Endodermal cell (in vitro differentiated cells): ENCODE data around the gene PPP1R9A. TPM values are rescaled to one million over a fixed set of nuclear protein-coding genes. Genes with fewer than 3 reads are reported as not detected.

Source experiments
- DNase-seq: peaks from one replicate; pipeline ENCODE4 v3.0.0-alpha.2; 2017
- H3K27ac ChIP-seq: 2 replicates; pipeline ENCODE4 v1.5.1; 2013; ENCODE audit warnings: mild to moderate bottlenecking, low read depth, low read length, moderate library complexity
- H3K27me3 ChIP-seq: 2 replicates; pipeline ENCODE4 v1.6.1; 2013; ENCODE audit warnings: mild to moderate bottlenecking, low read length, moderate library complexity; ENCODE audit not compliant: insufficient read depth, control insufficient read depth, poor library complexity, severe bottlenecking
- H3K36me3 ChIP-seq: 2 replicates; pipeline ENCODE4 v1.7.0; 2013; ENCODE audit warnings: mild to moderate bottlenecking, low read length, moderate library complexity; ENCODE audit not compliant: control insufficient read depth, insufficient read depth
- H3K4me1 ChIP-seq: one replicate; pipeline ENCODE4 v1.7.0; 2013; ENCODE audit warnings: low read length; ENCODE audit not compliant: control insufficient read depth, insufficient read depth
- H3K4me3 ChIP-seq: 2 replicates; pipeline ENCODE4 v1.5.1; 2013; ENCODE audit warnings: mild to moderate bottlenecking, low read length, moderate library complexity
- H3K9ac ChIP-seq: 2 replicates; pipeline ENCODE4 v1.6.1; 2013; ENCODE audit warnings: mild to moderate bottlenecking, low read length, moderate library complexity; ENCODE audit not compliant: poor library complexity, severe bottlenecking; ENCODE audit errors: extremely low read depth
- H3K9me3 ChIP-seq: 2 replicates; pipeline ENCODE4 v1.6.1; 2013; ENCODE audit warnings: mild to moderate bottlenecking, low read length, moderate library complexity; ENCODE audit not compliant: control insufficient read depth
- H3K27ac Mint-ChIP-seq: 2 replicates; pipeline ENCODE4 v1.8.0; 2020; ENCODE audit warnings: mixed read lengths
- H3K27me3 Mint-ChIP-seq: 2 replicates; pipeline ENCODE4 v1.8.0; 2021; ENCODE audit warnings: mild to moderate bottlenecking, mixed read lengths; ENCODE audit not compliant: insufficient read depth
- H3K36me3 Mint-ChIP-seq: 2 replicates; pipeline ENCODE4 v1.8.0; 2020; ENCODE audit warnings: low read depth, mixed read lengths
- H3K4me1 Mint-ChIP-seq: 2 replicates; pipeline ENCODE4 v1.8.0; 2020; ENCODE audit warnings: mixed read lengths
- H3K4me3 Mint-ChIP-seq: 2 replicates; pipeline ENCODE4 v1.8.0; 2020; ENCODE audit warnings: mild to moderate bottlenecking, moderate library complexity, mixed read lengths
- H3K9me3 Mint-ChIP-seq: 2 replicates; pipeline ENCODE4 v1.8.0; 2020; ENCODE audit warnings: mild to moderate bottlenecking, mixed read lengths
- WGBS, 2 experiments: methylation state at CpG; one replicate each; pipeline versions ENCODE4 v1.1.5 to v1.1.7; 2013; ENCODE audit warnings: missing lambda C conversion rate in 2 of 2, mixed read lengths in 1 of 2; ENCODE audit not compliant: insufficient coverage in 1 of 2, insufficient read length in 1 of 2; 5-methylcytosine and 5-hydroxymethylcytosine counted together
- total RNA-seq, 2 donors: library from RNA; stranded (reverse); fragmentation: NEBNext Ultra II Directional in 1 of 2; extraction: Animal tissue kit (Norgen Biotek cat#: 25700) in 1 of 2; gene quantifications; 2 replicates in 1 of 2; 3 replicates in 1 of 2; pipeline ENCODE4 v1.2.1, GENCODE V29; 2021
- TF ChIP-seq, protein P1 (sequence below): fragments of 200-600 bp; sonication (generic); conservative IDR thresholded peaks from 2 replicates; pipeline ENCODE4 v1.5.0; 2021; ENCODE audit warnings: antibody characterized with exemption, mild to moderate bottlenecking

PPP1R9A gene
- total RNA-seq, 2 donors from 2014 or later = 38.7 to 39.4 TPM

DNA sequence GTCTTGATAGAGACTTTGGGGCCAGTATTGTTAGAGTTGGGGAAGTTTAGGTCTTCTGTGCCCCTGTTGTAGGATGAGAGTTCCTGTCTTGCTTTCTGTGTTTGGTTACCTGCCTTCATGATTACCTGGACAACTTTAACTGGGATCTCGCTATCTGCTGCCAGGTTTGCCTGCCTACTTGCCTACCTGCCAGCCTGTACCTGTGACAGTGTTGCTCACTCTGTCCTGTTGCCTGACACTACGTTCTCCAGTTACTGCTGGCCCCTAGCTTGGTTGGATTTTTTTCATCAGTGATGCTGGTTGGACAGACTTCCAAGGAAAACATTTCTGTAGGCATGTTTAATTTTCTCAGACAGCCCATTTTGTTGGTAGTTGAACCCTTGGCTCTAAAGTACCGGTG lies 48.4 kb downstream of the PPP1R9A start:
- Histone ChIP-seq H3K9me3 (no peaks in the 10 kb centered on the region), H3K4me1 (no peaks in the 10 kb centered on the region), H3K36me3 (no peaks in the 10 kb centered on the region), H3K27me3 (no peaks in the 10 kb centered on the region), H3K4me3 (no peak overlapping the region), H3K27ac (no peak overlapping the region), H3K9ac (no peak overlapping the region)
- Mint-ChIP-seq H3K36me3 (peaks cover 16% of the 10 kb centered on the region), H3K27me3 (no peaks in the 10 kb centered on the region), H3K4me1 (peaks cover 6% of the 10 kb centered on the region), H3K9me3 (peaks cover 11% of the 10 kb centered on the region), H3K27ac (no peak overlapping the region), H3K4me3 (no peak overlapping the region)
- WGBS, 2 experiments = 95 to 100% methylated on average over 3 of the region's 3 CpGs
- TF ChIP-seq, protein P1, sequence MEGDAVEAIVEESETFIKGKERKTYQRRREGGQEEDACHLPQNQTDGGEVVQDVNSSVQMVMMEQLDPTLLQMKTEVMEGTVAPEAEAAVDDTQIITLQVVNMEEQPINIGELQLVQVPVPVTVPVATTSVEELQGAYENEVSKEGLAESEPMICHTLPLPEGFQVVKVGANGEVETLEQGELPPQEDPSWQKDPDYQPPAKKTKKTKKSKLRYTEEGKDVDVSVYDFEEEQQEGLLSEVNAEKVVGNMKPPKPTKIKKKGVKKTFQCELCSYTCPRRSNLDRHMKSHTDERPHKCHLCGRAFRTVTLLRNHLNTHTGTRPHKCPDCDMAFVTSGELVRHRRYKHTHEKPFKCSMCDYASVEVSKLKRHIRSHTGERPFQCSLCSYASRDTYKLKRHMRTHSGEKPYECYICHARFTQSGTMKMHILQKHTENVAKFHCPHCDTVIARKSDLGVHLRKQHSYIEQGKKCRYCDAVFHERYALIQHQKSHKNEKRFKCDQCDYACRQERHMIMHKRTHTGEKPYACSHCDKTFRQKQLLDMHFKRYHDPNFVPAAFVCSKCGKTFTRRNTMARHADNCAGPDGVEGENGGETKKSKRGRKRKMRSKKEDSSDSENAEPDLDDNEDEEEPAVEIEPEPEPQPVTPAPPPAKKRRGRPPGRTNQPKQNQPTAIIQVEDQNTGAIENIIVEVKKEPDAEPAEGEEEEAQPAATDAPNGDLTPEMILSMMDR = no peak
- DNase-seq = no peak

DNA sequence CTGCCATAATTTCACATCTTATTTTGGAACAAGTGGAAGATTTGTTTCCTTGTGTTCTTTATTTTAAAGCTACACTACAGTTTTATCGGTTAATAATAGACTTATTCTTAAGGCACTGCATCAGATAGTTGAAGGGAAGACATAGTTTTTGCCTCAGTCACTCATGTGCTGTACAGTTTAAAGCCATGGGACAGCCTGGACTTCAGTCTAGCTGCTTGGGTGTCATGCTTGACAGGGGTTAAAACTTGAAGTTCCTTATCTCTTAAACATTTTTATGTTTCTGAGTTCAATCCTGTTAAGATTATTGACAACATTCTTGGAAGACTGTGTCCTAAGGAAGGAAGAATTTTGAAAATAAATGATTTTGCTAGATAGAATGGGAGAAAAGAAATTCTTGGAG lies 49.7 kb downstream of the PPP1R9A start:
- no peak overlapping the region for H3K27ac ChIP-seq
- Mint-ChIP-seq H3K27me3 (no peaks in the 10 kb centered on the region), H3K9me3 (peaks cover 11% of the 10 kb centered on the region), H3K4me3 (no peak overlapping the region), H3K4me1 (peaks cover 6% of the 10 kb centered on the region), H3K36me3 (peaks cover 14% of the 10 kb centered on the region), H3K27ac (no peak overlapping the region)
- no peaks in the 10 kb centered on the region for H3K27me3 ChIP-seq
- H3K9me3 ChIP-seq = no peaks in the 10 kb centered on the region
- no peak overlapping the region for H3K9ac ChIP-seq
- 95% methylated on average over 1 of the region's 1 CpG; no CpG with 5 or more reads in 1 of the 2 experiments for WGBS, 2 experiments
- TF ChIP-seq, protein P1 = no peak
- H3K4me1 ChIP-seq = no peaks in the 10 kb centered on the region
- no peak for DNase-seq
- H3K36me3 ChIP-seq = no peaks in the 10 kb centered on the region
- H3K4me3 ChIP-seq = no peak overlapping the region

DNA sequence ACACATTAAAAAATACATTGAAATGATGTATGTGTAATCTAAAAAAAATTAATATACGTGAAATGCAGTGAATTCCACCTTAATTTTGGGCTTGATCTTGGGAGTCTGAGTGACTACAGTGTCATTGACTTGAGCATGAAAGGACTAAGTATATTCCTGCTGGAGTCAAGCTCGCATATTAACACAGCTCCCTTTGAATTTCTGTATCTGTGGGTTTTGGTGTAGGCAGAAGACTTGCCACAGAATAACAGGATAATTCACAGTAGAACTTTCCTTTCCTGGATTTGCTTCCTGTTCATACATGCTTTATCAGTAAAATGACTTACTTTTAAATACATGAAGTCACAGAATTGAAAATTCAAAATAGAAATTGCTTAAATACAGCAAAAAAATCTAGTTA lies 55.3 kb downstream of the PPP1R9A start:
- no peak overlapping the region for H3K4me3 ChIP-seq
- H3K27ac ChIP-seq = no peak overlapping the region
- Mint-ChIP-seq H3K27ac (no peak overlapping the region), H3K36me3 (peaks cover 15% of the 10 kb centered on the region), H3K4me3 (no peak overlapping the region), H3K27me3 (no peaks in the 10 kb centered on the region), H3K9me3 (peaks cover 24% of the 10 kb centered on the region), H3K4me1 (no peaks in the 10 kb centered on the region)
- peaks cover 10% of the 10 kb centered on the region for H3K9me3 ChIP-seq
- H3K9ac ChIP-seq = no peak overlapping the region
- H3K36me3 ChIP-seq = no peaks in the 10 kb centered on the region
- WGBS, 2 experiments = 80 to 82% methylated on average over 1 to 2 of the region's 2 CpGs
- DNase-seq = no peak
- H3K27me3 ChIP-seq = no peaks in the 10 kb centered on the region
- no peaks in the 10 kb centered on the region for H3K4me1 ChIP-seq
- TF ChIP-seq, protein P1 = no peak
